ENCODE results near the gene SALL3.

DNA sequence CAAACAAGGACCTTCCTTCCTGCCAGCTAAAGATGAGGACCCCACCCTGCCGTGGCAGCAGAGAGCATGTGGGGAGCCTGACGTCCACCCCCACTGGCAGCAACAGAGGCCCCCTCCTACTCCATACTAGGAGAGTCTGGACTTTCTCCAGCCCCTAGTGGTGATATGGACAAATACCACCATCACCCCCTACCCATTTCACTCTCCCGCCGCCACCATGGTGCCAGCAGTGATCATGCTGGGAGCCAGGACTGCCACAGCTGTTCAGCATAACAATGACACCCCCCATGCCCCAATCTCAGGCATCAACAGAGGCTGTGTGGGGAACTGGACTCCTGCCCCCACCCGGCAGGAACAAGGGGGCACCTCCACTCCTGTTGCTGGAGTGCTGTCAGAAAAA is 46.9 kb downstream of the SALL3 start:
- TF ChIP-seq, protein P1, sequence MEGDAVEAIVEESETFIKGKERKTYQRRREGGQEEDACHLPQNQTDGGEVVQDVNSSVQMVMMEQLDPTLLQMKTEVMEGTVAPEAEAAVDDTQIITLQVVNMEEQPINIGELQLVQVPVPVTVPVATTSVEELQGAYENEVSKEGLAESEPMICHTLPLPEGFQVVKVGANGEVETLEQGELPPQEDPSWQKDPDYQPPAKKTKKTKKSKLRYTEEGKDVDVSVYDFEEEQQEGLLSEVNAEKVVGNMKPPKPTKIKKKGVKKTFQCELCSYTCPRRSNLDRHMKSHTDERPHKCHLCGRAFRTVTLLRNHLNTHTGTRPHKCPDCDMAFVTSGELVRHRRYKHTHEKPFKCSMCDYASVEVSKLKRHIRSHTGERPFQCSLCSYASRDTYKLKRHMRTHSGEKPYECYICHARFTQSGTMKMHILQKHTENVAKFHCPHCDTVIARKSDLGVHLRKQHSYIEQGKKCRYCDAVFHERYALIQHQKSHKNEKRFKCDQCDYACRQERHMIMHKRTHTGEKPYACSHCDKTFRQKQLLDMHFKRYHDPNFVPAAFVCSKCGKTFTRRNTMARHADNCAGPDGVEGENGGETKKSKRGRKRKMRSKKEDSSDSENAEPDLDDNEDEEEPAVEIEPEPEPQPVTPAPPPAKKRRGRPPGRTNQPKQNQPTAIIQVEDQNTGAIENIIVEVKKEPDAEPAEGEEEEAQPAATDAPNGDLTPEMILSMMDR (IDR thresholded peaks at IDR 0.05; ENCODE audit: borderline replicate concordance, extremely low read depth, low read length, poor library complexity, severe bottlenecking): peak; percentile 28
- no peak for TF ChIP-seq EZH2 (IDR thresholded peaks at IDR 0.05; ENCODE audit: borderline replicate concordance, low read depth, low read length, severe bottlenecking)
